ENCODE data around the gene RESP18.

The RESP18 gene

DNA sequence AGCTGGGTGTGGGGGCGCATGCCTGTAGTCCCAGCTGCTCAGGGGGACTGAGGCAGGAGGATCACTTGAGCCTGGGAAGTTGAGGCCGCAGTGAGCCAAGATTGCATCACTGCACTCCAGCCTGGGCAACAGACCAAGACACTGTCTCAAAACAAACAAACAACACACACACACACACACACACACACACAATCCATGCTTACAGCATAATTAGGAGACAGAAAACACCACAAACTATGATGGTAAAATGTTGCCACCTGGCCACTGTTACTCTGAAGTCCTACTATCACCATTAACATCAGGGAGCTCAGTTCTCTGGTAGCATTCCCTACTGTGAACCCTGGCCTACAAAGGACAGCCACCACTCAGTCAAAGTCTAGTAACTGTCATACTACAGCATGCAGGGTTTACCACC is 36.9 kb upstream of the RESP18 start (continued):
- TF ChIP-seq PRDM10 (tag by site-specific recombination; IDR thresholded peaks at IDR 0.05) (peak; percentile 65), ZNF48 (tag by site-specific recombination; IDR thresholded peaks at IDR 0.05) (no peak), ZNF121 (tag by site-specific recombination; IDR thresholded peaks at IDR 0.05) (no peak), ZNF792 (tag by site-specific recombination; IDR thresholded peaks at IDR 0.05) (peak; percentile 80; the same call in 1 of the 2 replicates), KLF9 (tag by site-specific recombination; IDR thresholded peaks at IDR 0.05; ENCODE audit: low read depth) (no peak), REPIN1 (tag by site-specific recombination; IDR thresholded peaks at IDR 0.05; ENCODE audit: low read depth) (no peak), ZNF501 (tag by site-specific recombination; IDR thresholded peaks at IDR 0.05) (no peak)

- CTCF ChIA-PET: interaction anchor here (0.7 to 2.7 kb wide), 5 partner anchors 16 to 388 kb away, joined by 3 to 12 read pairs (median 3); no protein-coding TSS in a partner anchor
- no peak overlapping the region for H3K4me3 ChIP-seq (ENCODE audit: low read depth, low read length)
- POLR2A ChIA-PET: no interaction called here
- peaks cover 3% of the 10 kb centered on the region in 2 experiments; a peak in 2 of 3 replicates for H3K36me3 ChIP-seq (ENCODE audit: control insufficient read depth in 2 of 2, insufficient read depth in 1 of 2, low read length in 2 of 2)
- no peak overlapping the region for H3K27ac ChIP-seq (ENCODE audit: extremely low read depth, low read depth, low read length)
- H3K9me3 ChIP-seq (ENCODE audit: control insufficient read depth, insufficient read depth, low read depth, low read length): no peaks in the 10 kb centered on the region
- peaks cover 9% of the 10 kb centered on the region for H3K4me1 ChIP-seq (ENCODE audit: control insufficient read depth, insufficient read depth, low read length)
- TF ChIP-seq TRIM28 (IDR thresholded peaks at IDR 0.05; ENCODE audit: borderline replicate concordance, low read length): no peak
- TF ChIP-seq, protein P1, sequence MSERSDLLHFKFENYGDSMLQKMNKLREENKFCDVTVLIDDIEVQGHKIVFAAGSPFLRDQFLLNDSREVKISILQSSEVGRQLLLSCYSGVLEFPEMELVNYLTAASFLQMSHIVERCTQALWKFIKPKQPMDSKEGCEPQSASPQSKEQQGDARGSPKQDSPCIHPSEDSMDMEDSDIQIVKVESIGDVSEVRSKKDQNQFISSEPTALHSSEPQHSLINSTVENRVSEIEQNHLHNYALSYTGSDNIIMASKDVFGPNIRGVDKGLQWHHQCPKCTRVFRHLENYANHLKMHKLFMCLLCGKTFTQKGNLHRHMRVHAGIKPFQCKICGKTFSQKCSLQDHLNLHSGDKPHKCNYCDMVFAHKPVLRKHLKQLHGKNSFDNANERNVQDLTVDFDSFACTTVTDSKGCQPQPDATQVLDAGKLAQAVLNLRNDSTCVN (tag by site-specific recombination; optimal IDR thresholded peaks at IDR 0.05): no peak
- TF ChIP-seq ZNF18 (tag by site-specific recombination; IDR thresholded peaks at IDR 0.05): no peak
- no peak for TF ChIP-seq ZFHX2 (tag by site-specific recombination; conservative IDR thresholded peaks at IDR 0.05)
- no peak for TF ChIP-seq KLF10 (tag by site-specific recombination; IDR thresholded peaks at IDR 0.05)
- peak; percentile 20; the same call in 1 of the 2 replicates for TF ChIP-seq ZBTB20 (tag by site-specific recombination; IDR thresholded peaks at IDR 0.05)
- no peak for TF ChIP-seq ZNF350 (tag by site-specific recombination; IDR thresholded peaks at IDR 0.05)
- TF ChIP-seq, protein P2, sequence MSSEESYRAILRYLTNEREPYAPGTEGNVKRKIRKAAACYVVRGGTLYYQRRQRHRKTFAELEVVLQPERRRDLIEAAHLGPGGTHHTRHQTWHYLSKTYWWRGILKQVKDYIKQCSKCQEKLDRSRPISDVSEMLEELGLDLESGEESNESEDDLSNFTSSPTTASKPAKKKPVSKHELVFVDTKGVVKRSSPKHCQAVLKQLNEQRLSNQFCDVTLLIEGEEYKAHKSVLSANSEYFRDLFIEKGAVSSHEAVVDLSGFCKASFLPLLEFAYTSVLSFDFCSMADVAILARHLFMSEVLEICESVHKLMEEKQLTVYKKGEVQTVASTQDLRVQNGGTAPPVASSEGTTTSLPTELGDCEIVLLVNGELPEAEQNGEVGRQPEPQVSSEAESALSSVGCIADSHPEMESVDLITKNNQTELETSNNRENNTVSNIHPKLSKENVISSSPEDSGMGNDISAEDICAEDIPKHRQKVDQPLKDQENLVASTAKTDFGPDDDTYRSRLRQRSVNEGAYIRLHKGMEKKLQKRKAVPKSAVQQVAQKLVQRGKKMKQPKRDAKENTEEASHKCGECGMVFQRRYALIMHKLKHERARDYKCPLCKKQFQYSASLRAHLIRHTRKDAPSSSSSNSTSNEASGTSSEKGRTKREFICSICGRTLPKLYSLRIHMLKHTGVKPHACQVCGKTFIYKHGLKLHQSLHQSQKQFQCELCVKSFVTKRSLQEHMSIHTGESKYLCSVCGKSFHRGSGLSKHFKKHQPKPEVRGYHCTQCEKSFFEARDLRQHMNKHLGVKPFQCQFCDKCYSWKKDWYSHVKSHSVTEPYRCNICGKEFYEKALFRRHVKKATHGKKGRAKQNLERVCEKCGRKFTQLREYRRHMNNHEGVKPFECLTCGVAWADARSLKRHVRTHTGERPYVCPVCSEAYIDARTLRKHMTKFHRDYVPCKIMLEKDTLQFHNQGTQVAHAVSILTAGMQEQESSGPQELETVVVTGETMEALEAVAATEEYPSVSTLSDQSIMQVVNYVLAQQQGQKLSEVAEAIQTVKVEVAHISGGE (tag by site-specific recombination; conservative IDR thresholded peaks at IDR 0.05; ENCODE audit: low read depth): no peak
- TF ChIP-seq, protein P3, sequence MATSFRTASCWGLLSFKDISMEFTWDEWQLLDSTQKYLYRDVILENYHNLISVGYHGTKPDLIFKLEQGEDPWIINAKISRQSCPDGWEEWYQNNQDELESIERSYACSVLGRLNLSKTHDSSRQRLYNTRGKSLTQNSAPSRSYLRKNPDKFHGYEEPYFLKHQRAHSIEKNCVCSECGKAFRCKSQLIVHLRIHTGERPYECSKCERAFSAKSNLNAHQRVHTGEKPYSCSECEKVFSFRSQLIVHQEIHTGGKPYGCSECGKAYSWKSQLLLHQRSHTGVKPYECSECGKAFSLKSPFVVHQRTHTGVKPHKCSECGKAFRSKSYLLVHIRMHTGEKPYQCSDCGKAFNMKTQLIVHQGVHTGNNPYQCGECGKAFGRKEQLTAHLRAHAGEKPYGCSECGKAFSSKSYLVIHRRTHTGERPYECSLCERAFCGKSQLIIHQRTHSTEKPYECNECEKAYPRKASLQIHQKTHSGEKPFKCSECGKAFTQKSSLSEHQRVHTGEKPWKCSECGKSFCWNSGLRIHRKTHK (tag by site-specific recombination; IDR thresholded peaks at IDR 0.05): no peak
- no peak for TF ChIP-seq ZNF416 (tag by site-specific recombination; IDR thresholded peaks at IDR 0.05)
- no peak for TF ChIP-seq HIC1 (tag by site-specific recombination; IDR thresholded peaks at IDR 0.05)
- TF ChIP-seq ZNF580 (tag by site-specific recombination; IDR thresholded peaks at IDR 0.05): no peak
- TF ChIP-seq ZNF140 (tag by site-specific recombination; IDR thresholded peaks at IDR 0.05): no peak
- peak; percentile 32; the same call in 1 of the 2 replicates for TF ChIP-seq WT1 (tag by site-specific recombination; IDR thresholded peaks at IDR 0.05)
- TF ChIP-seq YY2 (tag by site-specific recombination; IDR thresholded peaks at IDR 0.05): no peak
- no peak for TF ChIP-seq ZNF221 (tag by site-specific recombination; IDR thresholded peaks at IDR 0.05; ENCODE audit: borderline replicate concordance)
These were observed 36.2 kb upstream of the RESP18 start for GRCh38 chr2:219368690-219369191.

All from HEK293 (cell line).